Mammary epithelial cell (primary cell): Measurements from ENCODE around the gene C8A.

Experiments
- EZH2 ChIP-seq: IDR thresholded peaks from 2 replicates; pipeline ENCODE4 v1.6.1; 2012; ENCODE audit warnings: low read length, inconsistent platforms, borderline replicate concordance
- TF ChIP-seq, protein P1 (sequence below), 2 donors: IDR thresholded peaks in 1 of 2; conservative IDR thresholded peaks in 1 of 2; 2 replicates each; pipeline ENCODE4 v1.5.1; 2011 to 2012; ENCODE audit warnings: inconsistent platforms in 2 of 2, low read length in 2 of 2, mild to moderate bottlenecking in 2 of 2, control low read depth in 1 of 2, low read depth in 1 of 2; ENCODE audit not compliant: insufficient read depth in 1 of 2; ENCODE audit errors: extremely low read depth in 1 of 2

DNA sequence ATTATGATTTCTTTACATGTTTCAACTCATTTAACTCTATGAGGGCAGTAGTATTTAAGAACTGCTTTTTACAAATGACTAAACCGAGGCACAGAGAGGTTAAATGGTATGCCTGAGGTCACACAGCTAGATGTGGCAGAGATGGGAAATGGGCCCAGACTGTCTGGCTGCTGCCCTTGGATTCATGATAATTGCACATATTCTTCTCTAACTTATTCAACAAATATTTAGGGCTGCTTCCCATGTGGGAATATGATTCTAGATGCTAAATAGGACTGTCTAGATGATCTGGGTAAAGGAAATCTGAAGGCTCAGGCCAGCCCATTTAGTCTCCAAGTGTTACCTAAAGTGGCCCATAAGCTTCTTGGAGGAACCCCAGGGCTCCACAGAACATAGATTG is 26.2 kb downstream of the C8A start:
- TF ChIP-seq, protein P1, sequence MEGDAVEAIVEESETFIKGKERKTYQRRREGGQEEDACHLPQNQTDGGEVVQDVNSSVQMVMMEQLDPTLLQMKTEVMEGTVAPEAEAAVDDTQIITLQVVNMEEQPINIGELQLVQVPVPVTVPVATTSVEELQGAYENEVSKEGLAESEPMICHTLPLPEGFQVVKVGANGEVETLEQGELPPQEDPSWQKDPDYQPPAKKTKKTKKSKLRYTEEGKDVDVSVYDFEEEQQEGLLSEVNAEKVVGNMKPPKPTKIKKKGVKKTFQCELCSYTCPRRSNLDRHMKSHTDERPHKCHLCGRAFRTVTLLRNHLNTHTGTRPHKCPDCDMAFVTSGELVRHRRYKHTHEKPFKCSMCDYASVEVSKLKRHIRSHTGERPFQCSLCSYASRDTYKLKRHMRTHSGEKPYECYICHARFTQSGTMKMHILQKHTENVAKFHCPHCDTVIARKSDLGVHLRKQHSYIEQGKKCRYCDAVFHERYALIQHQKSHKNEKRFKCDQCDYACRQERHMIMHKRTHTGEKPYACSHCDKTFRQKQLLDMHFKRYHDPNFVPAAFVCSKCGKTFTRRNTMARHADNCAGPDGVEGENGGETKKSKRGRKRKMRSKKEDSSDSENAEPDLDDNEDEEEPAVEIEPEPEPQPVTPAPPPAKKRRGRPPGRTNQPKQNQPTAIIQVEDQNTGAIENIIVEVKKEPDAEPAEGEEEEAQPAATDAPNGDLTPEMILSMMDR (conservative IDR thresholded peaks at IDR 0.05 in 1 of 2, IDR thresholded peaks at IDR 0.05 in 1 of 2; ENCODE audit: extremely low read depth in 1 of 2, insufficient read depth in 1 of 2, low read depth in 1 of 2, low read length in 2 of 2), result no peak
- TF ChIP-seq EZH2, result no peak
